ENCODE data around the gene NR4A3. TPM values are rescaled to one million over a fixed set of nuclear protein-coding genes. Genes with fewer than 3 reads are reported as not detected.

The NR4A3 gene
- total RNA-seq, 3 donors from 2014 or later (not counting 1 experiment from before 2014, with no cell fraction given): 31.1 to 43.4 (median 38.6) TPM

DNA sequence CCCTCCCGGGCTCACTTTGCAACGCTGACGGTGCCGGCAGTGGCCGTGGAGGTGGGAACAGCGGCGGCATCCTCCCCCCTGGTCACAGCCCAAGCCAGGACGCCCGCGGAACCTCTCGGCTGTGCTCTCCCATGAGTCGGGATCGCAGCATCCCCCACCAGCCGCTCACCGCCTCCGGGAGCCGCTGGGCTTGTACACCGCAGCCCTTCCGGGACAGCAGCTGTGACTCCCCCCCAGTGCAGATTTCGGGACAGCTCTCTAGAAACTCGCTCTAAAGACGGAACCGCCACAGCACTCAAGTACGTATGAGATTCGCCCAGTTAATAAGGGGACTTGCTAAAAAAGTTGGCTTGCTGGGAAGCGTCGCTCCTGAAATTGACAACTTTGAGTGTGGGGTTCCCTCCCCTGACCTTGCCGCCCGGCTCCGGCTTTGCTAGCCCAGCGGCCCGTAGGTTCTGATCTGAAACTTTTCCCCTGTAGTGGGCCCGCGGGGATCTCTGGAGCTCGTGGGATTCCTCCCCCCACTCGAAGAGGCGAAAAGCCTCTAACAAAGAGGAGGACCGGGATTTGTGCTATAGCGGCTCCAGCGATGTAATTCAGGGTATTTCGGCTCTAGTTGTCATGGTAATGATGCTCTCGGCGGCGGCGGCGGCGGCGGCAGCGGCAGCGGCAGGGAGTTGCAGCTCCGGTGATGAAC, 572 bp downstream of the NR4A3 start:
- under 1% methylated on average over 51 of the region's 51 CpGs for WGBS (ENCODE audit: insufficient coverage)
- Mint-ChIP-seq H3K4me1 (peaks cover 73 to 82% of the 10 kb centered on the region in 2 donors), H3K36me3 (no peaks in the 10 kb centered on the region), H3K9me3 (no peaks in the 10 kb centered on the region), H3K27ac (peak overlapping the region; percentile 96 to 99), H3K4me3 (peak overlapping the region; percentile 99), H3K27me3 (ENCODE audit: low read depth in 2 of 2) (peaks cover 42 to 43% of the 10 kb centered on the region in 2 donors)
- intact Hi-C loops (cut with micrococcal nuclease): loop anchor here (5.0 to 10.0 kb wide), 3 partner anchors 190 to 767 kb away; no protein-coding TSS in a partner anchor
- Histone ChIP-seq H3K27me3 (ENCODE audit: control insufficient read depth, insufficient read depth, low read length) (peaks cover 19% of the 10 kb centered on the region), H3K9me3 (ENCODE audit: control insufficient read depth, insufficient read depth, low read length) (no peaks in the 10 kb centered on the region), H3K36me3 (ENCODE audit: control insufficient read depth, insufficient read depth, low read length) (no peaks in the 10 kb centered on the region), H3K27ac (ENCODE audit: low read length) (peak overlapping the region; percentile 94), H3K4me1 (ENCODE audit: control insufficient read depth, insufficient read depth, low read length) (peaks cover 62% of the 10 kb centered on the region), H3K4me3 (ENCODE audit: low read length) (peak overlapping the region; percentile 79)
- DNase-seq (peak; percentile 60 to 71), ATAC-seq (no peak)
- TF ChIP-seq, protein P1, sequence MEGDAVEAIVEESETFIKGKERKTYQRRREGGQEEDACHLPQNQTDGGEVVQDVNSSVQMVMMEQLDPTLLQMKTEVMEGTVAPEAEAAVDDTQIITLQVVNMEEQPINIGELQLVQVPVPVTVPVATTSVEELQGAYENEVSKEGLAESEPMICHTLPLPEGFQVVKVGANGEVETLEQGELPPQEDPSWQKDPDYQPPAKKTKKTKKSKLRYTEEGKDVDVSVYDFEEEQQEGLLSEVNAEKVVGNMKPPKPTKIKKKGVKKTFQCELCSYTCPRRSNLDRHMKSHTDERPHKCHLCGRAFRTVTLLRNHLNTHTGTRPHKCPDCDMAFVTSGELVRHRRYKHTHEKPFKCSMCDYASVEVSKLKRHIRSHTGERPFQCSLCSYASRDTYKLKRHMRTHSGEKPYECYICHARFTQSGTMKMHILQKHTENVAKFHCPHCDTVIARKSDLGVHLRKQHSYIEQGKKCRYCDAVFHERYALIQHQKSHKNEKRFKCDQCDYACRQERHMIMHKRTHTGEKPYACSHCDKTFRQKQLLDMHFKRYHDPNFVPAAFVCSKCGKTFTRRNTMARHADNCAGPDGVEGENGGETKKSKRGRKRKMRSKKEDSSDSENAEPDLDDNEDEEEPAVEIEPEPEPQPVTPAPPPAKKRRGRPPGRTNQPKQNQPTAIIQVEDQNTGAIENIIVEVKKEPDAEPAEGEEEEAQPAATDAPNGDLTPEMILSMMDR (IDR thresholded peaks at IDR 0.05): no peak

DNA sequence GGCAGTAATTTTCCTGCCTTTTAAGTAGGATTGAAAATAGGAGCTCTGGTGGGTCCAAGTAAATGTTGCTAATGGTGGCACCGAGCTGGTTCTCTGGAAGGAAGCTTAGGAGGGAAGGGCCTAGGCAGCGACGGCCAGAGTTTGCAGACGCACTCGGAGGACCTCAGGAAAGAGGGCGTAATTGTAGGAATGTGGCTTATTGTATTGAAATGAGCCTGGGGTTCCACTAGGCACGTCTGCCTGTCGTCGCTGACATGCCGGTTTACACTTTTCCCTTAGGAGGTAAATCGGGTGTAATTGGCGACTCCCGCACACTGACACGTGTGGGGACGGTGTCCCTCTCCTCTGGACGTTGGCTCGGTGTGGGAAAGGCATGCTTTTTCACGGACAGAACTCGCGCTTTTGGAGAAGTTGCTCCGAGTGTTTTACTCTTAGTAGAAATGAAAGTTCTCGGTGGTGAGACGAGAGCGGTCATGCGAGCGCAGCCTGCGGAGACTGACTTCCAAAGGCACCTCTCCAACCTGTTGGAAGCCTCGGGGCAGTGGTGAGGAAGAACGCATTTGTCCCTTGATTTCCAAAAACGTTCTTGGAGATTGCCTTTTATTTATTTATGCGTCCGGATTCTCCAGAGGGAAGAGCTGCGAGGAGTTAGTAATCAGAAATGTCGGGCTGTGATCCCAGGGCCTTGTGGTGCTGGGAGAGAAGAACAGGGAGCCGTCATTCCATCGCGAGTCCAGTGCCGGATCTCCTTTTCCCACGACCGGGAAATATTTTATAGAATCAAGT, 1.3 kb downstream of the NR4A3 start:
- Mint-ChIP-seq H3K27me3 (ENCODE audit: low read depth in 2 of 2) (peaks cover 49 to 50% of the 10 kb centered on the region in 2 donors), H3K9me3 (no peaks in the 10 kb centered on the region)
- H3K27ac ChIP-seq (ENCODE audit: low read length): no peak overlapping the region

DNA sequence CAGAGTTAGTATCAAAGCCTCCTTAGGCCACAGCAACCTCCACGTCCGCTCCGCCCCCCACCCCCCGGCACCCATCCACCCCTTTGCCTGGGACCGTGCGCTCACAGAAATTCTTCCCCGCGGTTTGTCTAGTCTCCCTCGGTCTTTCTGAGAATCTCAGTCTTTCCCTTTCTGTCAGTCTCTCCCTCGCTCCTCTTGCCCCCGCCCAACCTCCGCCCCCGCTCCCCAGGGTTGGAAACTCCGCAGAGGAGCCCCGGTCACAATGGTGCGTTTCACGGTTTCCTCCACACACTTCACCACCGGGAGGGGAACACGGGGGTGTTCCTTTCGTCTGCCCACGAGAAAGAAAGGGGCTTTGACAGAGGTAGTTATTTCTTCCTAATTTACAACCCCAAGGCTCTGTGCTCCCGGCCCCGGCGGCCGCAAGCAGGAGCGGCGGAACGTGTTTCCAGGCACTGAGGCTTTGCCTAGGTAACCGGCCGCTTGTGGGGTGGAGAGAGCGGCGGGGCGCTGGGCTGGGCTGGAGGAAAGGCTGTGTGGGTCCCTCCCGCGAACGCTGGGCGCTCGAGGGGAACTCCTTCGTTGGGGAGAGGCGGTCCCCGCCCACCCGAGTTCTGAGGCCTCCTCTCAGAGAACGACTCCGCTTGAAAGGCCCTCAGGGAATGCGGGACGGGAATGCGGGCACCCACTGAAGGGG, 2.1 kb downstream of the NR4A3 start:
- Mint-ChIP-seq H3K27ac (peak overlapping the region; percentile 96 to 99), H3K9me3 (no peaks in the 10 kb centered on the region), H3K4me3 (peak overlapping the region; percentile 99), H3K36me3 (no peaks in the 10 kb centered on the region), H3K4me1 (peaks cover 75 to 77% of the 10 kb centered on the region in 2 donors), H3K27me3 (ENCODE audit: low read depth in 2 of 2) (peaks cover 51% of the 10 kb centered on the region in 2 donors)
- TF ChIP-seq, protein P1 (IDR thresholded peaks at IDR 0.05): no peak
- Histone ChIP-seq H3K9me3 (ENCODE audit: control insufficient read depth, insufficient read depth, low read length) (no peaks in the 10 kb centered on the region), H3K36me3 (ENCODE audit: control insufficient read depth, insufficient read depth, low read length) (no peaks in the 10 kb centered on the region), H3K4me1 (ENCODE audit: control insufficient read depth, insufficient read depth, low read length) (peaks cover 67% of the 10 kb centered on the region), H3K27me3 (ENCODE audit: control insufficient read depth, insufficient read depth, low read length) (peaks cover 19% of the 10 kb centered on the region), H3K4me3 (ENCODE audit: low read length) (peak overlapping the region; percentile 79), H3K27ac (ENCODE audit: low read length) (no peak overlapping the region)
- ATAC-seq (no peak), DNase-seq (peak; percentile 56 to 78)
- WGBS (ENCODE audit: insufficient coverage): under 1% methylated on average over 47 of the region's 47 CpGs
- intact Hi-C loops (cut with micrococcal nuclease): loop anchor here (5.0 to 10.0 kb wide), 3 partner anchors 188 to 769 kb away; no protein-coding TSS in a partner anchor

More for the DNA sequence above, 1.3 kb downstream of the NR4A3 start:
- peak overlapping the region; percentile 99 for H3K4me3 Mint-ChIP-seq
- peaks cover 68% of the 10 kb centered on the region for H3K4me1 ChIP-seq (ENCODE audit: control insufficient read depth, insufficient read depth, low read length)
- TF ChIP-seq, protein P1 (IDR thresholded peaks at IDR 0.05): no peak
- no peaks in the 10 kb centered on the region for H3K36me3 Mint-ChIP-seq
- intact Hi-C loops (cut with micrococcal nuclease): loop anchor here (5.0 to 10.0 kb wide), 3 partner anchors 189 to 768 kb away; no protein-coding TSS in a partner anchor
- peak overlapping the region; percentile 79 for H3K4me3 ChIP-seq (ENCODE audit: low read length)
- peaks cover 19% of the 10 kb centered on the region for H3K27me3 ChIP-seq (ENCODE audit: control insufficient read depth, insufficient read depth, low read length)
- peaks cover 80 to 82% of the 10 kb centered on the region in 2 donors for H3K4me1 Mint-ChIP-seq
- no peaks in the 10 kb centered on the region for H3K9me3 ChIP-seq (ENCODE audit: control insufficient read depth, insufficient read depth, low read length)
- no peaks in the 10 kb centered on the region for H3K36me3 ChIP-seq (ENCODE audit: control insufficient read depth, insufficient read depth, low read length)
- DNase-seq (peak in 1 of 2 donors; percentile 51), ATAC-seq (no peak)
- peak overlapping the region; percentile 96 to 99 for H3K27ac Mint-ChIP-seq
- under 1% methylated on average over 40 of the region's 40 CpGs for WGBS (ENCODE audit: insufficient coverage)

Data from natural killer cell (primary cell).